Measurements from ENCODE around the gene PDZK1.

GRCh38 chr1:145708063-145708462 lies 895 bp upstream of the PDZK1 start:
- TF ChIP-seq POLR2A (IDR thresholded peaks at IDR 0.05) (no peak), CTCF (IDR thresholded peaks at IDR 0.05) (no peak)

Measured in testis (tissue), 2 donors.